IMR-90 (cell line): Measurements from ENCODE around the gene PRRG2.

Experiments
- CEBPB ChIP-seq: IDR thresholded peaks from 2 replicates; pipeline ENCODE4 v1.6.1; 2012; ENCODE audit warnings: low read depth, low read length, improper control_type of control experiment
- CHD1 ChIP-seq: IDR thresholded peaks from 2 replicates; pipeline ENCODE4 v1.6.1; 2012; ENCODE audit warnings: low read depth, low read length, improper control_type of control experiment
- FOS ChIP-seq: fragments of 150-350 bp; IDR thresholded peaks from 2 replicates; pipeline ENCODE4 v1.6.1; 2016; ENCODE audit warnings: low read depth, low read length
- MAFK ChIP-seq: IDR thresholded peaks from 2 replicates; pipeline ENCODE4 v1.6.1; 2012; ENCODE audit warnings: low read depth, low read length, improper control_type of control experiment
- MXI1 ChIP-seq: IDR thresholded peaks from 2 replicates; pipeline ENCODE4 v1.6.1; 2012; ENCODE audit warnings: low read depth, mild to moderate bottlenecking, low read length, moderate library complexity, borderline replicate concordance
- NFE2L2 ChIP-seq: fragments of 150-350 bp; IDR thresholded peaks from 2 replicates; pipeline ENCODE4 v1.6.1; 2016; ENCODE audit warnings: low read depth, mild to moderate bottlenecking, low read length
- POLR2A ChIP-seq: IDR thresholded peaks from 2 replicates; pipeline ENCODE4 v1.6.1; 2012; ENCODE audit warnings: mild to moderate bottlenecking, low read depth, low read length
- RAD21 ChIP-seq: IDR thresholded peaks from 2 replicates; pipeline ENCODE4 v1.6.1; 2012; ENCODE audit warnings: low read length, improper control_type of control experiment
- RCOR1 ChIP-seq: IDR thresholded peaks from 2 replicates; pipeline ENCODE4 v1.6.1; 2012; ENCODE audit warnings: mild to moderate bottlenecking, low read length, improper control_type of control experiment; ENCODE audit not compliant: insufficient replicate concordance
- SMC3 ChIP-seq: fragments of 150-350 bp; IDR thresholded peaks from 2 replicates; pipeline ENCODE4 v1.6.1; 2016; ENCODE audit warnings: low read depth, mild to moderate bottlenecking, antibody characterized with exemption, low read length, moderate library complexity
- TF ChIP-seq, protein P1 (sequence below): conservative IDR thresholded peaks from 2 replicates; pipeline ENCODE4 v1.5.1; 2012; ENCODE audit warnings: mild to moderate bottlenecking, low read depth, low read length, improper control_type of control experiment
- TF ChIP-seq, protein P2 (sequence below): fragments of 150-350 bp; IDR thresholded peaks from 2 replicates; pipeline ENCODE4 v1.6.1; 2017; ENCODE audit warnings: mild to moderate bottlenecking, antibody characterized with exemption, low read length, low read depth
- TF ChIP-seq, protein P3 (sequence below): fragments of 150-350 bp; IDR thresholded peaks from 2 replicates; pipeline ENCODE4 v1.6.1; 2016; ENCODE audit warnings: low read depth, mild to moderate bottlenecking, low read length, moderate library complexity, borderline replicate concordance

DNA sequence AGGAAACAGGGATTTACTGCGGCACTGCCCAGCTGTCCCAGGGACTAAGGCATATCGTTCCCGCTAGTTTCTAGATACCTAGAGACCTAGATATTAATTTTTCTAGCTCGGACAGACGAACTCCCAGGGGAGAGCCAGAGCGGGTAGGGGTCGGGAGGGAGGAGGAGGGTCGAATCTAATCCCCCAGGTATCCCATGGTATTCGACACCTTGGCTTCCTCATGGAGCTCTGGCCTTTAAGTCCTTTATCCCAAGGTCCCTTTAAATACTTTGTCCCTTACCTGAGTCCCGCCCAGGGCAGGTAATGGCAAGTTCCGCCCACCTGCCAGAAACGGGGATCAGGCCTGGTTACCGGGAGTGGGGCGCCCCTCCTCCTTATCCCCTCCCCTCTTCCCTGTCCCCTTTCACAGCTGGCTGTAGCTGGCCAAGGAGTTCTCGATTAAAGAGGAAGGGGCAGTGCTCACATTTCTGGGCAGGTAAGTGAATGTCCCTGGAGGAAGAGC is at the start of gene PRRG2:
- TF ChIP-seq, protein P1, sequence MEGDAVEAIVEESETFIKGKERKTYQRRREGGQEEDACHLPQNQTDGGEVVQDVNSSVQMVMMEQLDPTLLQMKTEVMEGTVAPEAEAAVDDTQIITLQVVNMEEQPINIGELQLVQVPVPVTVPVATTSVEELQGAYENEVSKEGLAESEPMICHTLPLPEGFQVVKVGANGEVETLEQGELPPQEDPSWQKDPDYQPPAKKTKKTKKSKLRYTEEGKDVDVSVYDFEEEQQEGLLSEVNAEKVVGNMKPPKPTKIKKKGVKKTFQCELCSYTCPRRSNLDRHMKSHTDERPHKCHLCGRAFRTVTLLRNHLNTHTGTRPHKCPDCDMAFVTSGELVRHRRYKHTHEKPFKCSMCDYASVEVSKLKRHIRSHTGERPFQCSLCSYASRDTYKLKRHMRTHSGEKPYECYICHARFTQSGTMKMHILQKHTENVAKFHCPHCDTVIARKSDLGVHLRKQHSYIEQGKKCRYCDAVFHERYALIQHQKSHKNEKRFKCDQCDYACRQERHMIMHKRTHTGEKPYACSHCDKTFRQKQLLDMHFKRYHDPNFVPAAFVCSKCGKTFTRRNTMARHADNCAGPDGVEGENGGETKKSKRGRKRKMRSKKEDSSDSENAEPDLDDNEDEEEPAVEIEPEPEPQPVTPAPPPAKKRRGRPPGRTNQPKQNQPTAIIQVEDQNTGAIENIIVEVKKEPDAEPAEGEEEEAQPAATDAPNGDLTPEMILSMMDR, result no peak
- TF ChIP-seq, protein P2, sequence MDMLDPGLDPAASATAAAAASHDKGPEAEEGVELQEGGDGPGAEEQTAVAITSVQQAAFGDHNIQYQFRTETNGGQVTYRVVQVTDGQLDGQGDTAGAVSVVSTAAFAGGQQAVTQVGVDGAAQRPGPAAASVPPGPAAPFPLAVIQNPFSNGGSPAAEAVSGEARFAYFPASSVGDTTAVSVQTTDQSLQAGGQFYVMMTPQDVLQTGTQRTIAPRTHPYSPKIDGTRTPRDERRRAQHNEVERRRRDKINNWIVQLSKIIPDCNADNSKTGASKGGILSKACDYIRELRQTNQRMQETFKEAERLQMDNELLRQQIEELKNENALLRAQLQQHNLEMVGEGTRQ, result no peak
- TF ChIP-seq, protein P3, sequence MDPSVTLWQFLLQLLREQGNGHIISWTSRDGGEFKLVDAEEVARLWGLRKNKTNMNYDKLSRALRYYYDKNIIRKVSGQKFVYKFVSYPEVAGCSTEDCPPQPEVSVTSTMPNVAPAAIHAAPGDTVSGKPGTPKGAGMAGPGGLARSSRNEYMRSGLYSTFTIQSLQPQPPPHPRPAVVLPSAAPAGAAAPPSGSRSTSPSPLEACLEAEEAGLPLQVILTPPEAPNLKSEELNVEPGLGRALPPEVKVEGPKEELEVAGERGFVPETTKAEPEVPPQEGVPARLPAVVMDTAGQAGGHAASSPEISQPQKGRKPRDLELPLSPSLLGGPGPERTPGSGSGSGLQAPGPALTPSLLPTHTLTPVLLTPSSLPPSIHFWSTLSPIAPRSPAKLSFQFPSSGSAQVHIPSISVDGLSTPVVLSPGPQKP, result no peak
- TF ChIP-seq POLR2A, result no peak
- no peak for TF ChIP-seq MXI1
- no peak for TF ChIP-seq CEBPB
- no peak for TF ChIP-seq NFE2L2
- TF ChIP-seq RCOR1, result no peak
- TF ChIP-seq CHD1, result no peak
- TF ChIP-seq RAD21, result no peak
- no peak for TF ChIP-seq MAFK
- TF ChIP-seq FOS, result no peak
- TF ChIP-seq SMC3, result no peak
